ENCODE measurements around the gene RPP14.
"Not testable (repeated sequence)": the region's sequence is repeated elsewhere in the genome, so short reads cannot be mapped to it uniquely, and the experiment has no call there.

Gene RPP14

GRCh38 chr3:58305882-58306711 is at the start of gene RPP14, which contains the start of gene HTD2:
TSS of gene RPP14 (plus strand) at chr3:58306245. CDS start at chr3:58310330, 4,085 bp downstream.
TSS of gene HTD2 (plus strand) at chr3:58306520. CDS start at chr3:58317614, 11,094 bp downstream.
- intact Hi-C loops (cut with DNase I): loop anchor here (2.0 to 10.0 kb wide), 5 partner anchors 27 to 325 kb away; partner anchors contain the start of genes FLNB, KCTD6 and PXK
- DNase-seq: peak; percentile 96 to 100 (median 98)

GRCh38 chr3:58256511-58256910 is 49.5 kb upstream of the RPP14 start:
- intact Hi-C loops (cut with DNase I): no loop called here
- no peak for DNase-seq

- intact Hi-C loops (cut with DNase I): no loop called here
- no peak for DNase-seq
Observed at GRCh38 chr3:58258392-58259055, 47.5 kb upstream of the RPP14 start.

DNA sequence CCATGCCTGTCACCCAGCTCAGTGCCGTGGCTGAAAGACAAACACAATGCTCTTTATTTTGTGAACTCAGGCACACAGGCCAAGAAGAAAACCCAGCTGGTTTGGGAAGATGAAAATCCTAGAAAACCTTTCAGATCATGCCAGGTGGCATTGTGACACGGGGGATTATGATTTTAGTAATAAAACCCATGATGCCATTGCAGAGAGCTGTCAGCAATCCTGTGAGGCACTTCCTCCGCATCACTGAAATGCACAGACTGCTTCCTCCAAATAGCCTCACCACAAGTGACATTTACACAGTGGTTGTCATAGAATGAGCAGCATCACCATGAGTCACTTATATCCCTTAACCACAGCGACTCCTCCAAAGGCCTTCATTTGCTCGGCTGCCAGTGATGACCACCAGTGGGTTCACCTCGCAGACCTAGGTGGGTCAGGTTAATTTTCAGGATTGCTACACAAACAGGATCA is 45.7 kb upstream of the RPP14 start:
- intact Hi-C loops (cut with DNase I): no loop called here
- peak in 4 of 10 donors; percentile 15 to 24 (median 22) for DNase-seq

DNA sequence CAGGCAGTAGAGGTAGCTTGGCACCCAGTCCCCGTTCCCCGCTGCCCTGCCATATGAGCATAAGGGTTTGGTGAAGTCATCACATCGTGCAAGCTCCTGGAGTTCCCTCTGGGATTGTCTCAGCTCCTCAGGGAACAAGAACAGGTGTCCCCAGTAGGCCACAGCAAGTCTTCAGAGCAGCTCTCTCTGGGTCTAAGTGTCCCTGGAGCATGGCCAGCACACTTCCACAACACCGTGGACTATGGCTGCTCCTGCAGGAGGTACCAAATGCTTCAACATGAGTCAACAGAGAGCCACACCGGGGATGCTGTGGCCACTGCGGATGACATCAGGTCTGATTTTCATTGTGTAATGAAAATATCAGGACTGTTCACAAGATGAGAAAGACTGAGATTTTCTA is 45.3 kb upstream of the RPP14 start:
- intact Hi-C loops (cut with DNase I): no loop called here
- DNase-seq: peak in 7 of 10 donors; percentile 27 to 88 (median 56)

DNA sequence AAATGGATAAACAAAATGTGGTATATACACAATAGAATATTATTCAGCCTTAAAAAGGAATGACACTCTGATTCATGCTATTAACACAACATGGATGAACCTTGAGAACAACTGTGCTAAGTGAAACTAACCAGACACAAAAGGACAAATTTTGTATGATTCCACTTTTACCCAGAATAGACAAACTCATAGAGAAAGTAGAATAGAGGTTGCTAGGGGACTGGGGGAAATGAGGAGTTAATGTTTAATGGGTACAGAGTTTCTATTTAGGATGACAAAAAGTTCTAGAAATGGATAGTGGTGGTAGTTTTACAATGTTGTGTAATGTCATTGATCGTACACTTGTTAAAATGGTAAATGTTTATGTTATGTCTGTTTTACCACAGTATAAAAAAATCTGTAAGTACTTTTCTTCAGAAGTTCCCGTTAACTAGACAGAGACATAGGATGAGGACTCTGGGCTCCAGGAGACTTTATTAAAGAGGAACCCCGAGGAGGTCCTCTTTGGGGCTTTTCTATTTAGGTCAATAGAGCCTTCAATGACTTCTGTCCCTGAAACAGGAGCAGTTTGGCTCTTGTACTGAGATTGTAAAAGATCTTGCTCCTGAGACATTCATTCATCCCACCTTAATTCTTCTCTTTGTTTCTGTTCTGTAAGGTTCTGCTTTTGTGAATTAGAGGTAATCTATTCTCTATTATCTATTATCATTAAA is 43.9 kb upstream of the RPP14 start:
- DNase-seq: no peak

GRCh38 chr3:58266577-58266976 is 39.5 kb upstream of the RPP14 start:
- peak in 1 of 10 donors; percentile 21 for DNase-seq
- intact Hi-C loops (cut with DNase I): no loop called here

More for the DNA sequence above, 43.9 kb upstream of the RPP14 start:
- intact Hi-C loops (cut with DNase I): no loop called here

- DNase-seq; intact Hi-C loops (cut with DNase I): not testable (repeated sequence)
Observed at GRCh38 chr3:58267543-58267942, 38.5 kb upstream of the RPP14 start.

- DNase-seq: no peak
- intact Hi-C loops (cut with DNase I): no loop called here
Observed at GRCh38 chr3:58269356-58269755, 36.7 kb upstream of the RPP14 start.

DNA sequence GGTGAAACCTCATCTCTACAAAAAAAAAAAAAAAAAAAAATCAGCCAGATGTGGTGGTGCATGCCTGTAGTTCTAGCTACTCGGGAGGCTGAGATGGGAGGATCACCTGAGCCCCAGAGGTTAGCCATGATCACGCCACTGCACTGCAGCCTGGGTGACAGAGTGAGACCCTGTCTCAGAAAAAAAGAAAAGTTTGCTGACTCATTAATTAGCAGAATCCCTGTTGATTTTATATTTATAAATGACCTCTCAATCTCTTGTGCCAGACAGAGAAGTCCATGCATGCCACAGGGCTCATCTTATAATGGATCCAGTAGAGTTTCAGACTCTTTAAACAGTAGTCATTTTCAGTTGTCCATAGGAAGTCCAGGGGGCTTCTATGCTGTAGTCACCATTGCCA is 35.6 kb upstream of the RPP14 start:
- no peak for DNase-seq
- intact Hi-C loops (cut with DNase I): no loop called here

DNA sequence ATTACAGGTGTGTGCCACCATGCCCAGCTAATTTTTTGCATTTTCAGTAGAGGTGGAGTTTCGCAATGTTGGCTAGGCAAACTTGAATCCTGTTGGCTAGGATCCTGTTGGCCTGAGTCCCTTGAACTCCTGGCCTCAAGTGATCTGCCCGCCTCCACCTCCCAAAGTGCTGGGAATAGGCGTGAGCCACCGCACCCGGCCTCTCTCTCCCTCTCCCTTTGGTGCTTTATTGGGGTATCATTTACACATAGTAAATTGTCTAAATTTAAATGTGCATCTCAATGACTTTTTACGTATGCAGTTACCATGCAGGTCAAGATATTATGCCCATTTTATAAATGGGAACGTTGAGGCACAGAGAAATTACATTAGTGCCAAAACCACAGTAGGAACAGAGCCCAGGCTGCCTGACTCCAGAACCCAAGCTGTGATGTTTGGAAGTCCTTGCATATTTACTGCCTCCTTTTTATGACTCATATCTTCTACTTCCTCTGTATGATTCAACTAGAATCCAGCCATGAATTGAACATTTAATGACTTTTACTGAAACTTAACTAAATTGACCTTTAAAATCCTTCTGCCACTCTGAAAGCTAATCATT is 34.0 kb upstream of the RPP14 start:
- DNase-seq: no peak
- intact Hi-C loops (cut with DNase I): no loop called here

DNA sequence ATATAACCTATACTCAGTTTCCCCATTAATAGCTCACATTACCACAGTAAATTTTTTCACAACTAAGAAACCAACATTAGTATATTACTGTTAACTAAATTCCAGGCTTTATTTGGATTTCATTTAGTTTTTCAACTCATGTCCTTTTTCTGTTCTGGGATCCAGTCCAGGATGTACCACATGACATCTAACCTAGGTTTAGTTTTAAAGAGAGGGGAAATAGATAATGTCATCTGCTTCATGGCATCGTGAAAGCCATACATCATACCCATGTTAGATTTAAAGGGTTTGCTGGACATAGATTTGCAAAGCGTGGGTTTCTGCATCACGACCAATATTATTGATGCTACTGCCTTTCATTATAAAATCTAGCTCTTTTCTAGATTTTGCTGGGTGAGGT is 33.2 kb upstream of the RPP14 start:
- DNase-seq: no peak

GRCh38 chr3:58273362-58273761 is 32.7 kb upstream of the RPP14 start:
- intact Hi-C loops (cut with DNase I); DNase-seq: not testable (repeated sequence)

More for the DNA sequence above, 33.2 kb upstream of the RPP14 start:
- intact Hi-C loops (cut with DNase I): no loop called here

DNA sequence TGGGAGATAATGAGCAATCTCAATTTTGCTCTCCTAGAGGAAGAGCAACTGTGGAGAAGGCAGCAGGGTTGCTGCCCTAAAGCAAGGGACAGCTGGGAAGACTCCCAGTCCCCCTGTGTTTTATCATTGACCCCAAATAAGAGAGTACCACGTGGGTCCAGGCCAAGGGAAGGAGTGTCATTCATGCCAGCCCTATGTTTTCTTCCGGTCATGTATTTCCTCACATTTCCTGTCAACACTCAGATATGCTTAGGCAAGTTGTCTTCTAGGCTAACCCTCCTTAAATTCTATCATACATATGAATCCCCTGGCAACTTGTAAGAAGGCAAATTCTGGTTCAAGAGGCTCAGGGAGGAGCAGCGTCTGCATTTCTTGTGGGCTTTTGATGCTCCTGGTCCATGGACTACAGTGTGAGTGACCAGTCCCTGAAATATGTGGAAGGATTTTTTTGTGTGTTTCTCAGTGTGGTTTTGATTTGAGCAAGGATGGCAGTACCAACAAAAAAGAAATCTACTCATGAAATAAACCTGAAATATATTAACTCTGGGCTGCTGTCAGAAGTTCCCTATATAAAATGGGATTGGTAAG is 31.9 kb upstream of the RPP14 start:
- intact Hi-C loops (cut with DNase I): no loop called here
- no peak for DNase-seq

DNA sequence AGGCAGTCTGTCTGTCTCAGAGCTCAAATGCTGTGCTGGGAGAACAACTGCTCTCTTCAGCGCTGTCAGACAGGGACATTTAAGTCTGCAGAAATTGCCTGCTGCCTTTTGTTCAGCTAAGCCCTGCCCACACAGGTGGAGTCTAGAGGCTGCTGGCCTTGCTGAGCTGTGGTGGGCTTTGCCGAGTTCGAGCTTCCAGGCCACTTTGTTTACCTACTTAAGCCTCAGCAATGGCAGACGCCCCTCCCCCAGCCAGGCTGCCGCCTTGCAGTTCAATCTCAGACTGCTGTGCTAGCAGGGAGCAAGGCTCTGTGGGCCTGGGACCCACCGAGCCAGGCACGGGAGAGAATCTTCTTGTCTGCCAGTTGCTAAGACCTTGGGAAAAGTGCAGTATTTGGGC is 25.0 kb upstream of the RPP14 start:
- no peak for DNase-seq
- intact Hi-C loops (cut with DNase I): no loop called here

GRCh38 chr3:58285334-58285733 is 20.7 kb upstream of the RPP14 start:
- DNase-seq: no peak
- intact Hi-C loops (cut with DNase I): no loop called here

DNA sequence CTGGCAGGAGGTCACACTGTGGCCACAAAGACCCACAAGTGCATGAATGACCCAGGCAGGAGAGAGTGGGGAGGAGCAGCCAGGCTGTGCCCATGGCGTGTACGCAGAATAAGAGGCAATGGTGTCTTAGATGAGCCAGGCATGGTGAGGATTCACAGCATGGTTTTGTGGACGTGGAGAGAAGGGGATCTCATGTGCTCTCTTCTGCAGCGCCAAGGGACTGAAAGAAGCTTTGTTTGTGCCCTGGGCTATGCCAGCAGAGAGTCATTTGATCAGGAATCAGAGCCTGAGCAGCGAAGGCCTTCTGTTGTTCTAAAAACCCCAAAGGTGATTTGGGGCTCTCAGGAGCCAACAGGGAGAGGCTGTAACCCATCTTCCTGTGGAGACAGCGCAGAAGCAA is 18.7 kb upstream of the RPP14 start:
- peak in 6 of 10 donors; percentile 18 to 93 (median 54) for DNase-seq
- intact Hi-C loops (cut with DNase I): no loop called here

DNA sequence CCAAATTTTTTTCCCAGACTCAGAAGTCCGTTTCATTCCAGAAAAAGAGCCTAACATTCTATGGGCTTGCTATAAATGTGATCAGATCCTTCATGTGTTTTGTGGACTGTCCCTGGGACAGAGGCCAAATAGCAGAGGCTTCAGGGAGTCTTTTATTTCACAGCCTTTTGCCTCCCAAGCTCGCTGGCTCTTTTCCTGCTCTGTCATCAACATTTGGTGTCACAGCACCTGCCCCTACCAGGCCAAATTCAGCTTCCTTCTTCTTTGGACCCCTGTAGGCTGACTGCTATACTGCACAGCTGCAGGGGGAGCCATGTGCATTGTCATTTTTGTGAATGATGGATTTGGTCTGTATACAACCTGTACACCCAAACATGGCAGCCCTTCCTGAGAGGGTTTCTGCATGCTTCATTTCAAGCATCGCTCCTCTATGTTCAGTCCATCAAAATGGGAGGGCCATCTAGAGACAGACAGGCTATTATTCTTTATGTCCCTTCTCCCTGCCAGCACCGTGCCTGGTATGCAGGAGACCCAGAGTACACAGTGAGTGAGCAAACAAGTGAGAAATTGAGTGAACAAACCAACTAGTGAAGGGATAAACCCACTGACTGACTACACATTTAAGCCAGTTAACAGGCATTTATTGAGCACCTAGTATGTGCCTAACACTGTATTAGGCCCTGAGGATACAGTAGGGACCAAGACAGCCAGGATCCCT is 17.9 kb upstream of the RPP14 start:
- DNase-seq: no peak

GRCh38 chr3:58288964-58289613 is 17.0 kb upstream of the RPP14 start:
- DNase-seq; intact Hi-C loops (cut with DNase I): not testable (repeated sequence)

More for the DNA sequence above, 17.9 kb upstream of the RPP14 start:
- intact Hi-C loops (cut with DNase I): no loop called here

Measured in posterior cingulate gyrus (tissue), 11 donors.